ENCODE measurements around the gene PPP1R1C.

DNA sequence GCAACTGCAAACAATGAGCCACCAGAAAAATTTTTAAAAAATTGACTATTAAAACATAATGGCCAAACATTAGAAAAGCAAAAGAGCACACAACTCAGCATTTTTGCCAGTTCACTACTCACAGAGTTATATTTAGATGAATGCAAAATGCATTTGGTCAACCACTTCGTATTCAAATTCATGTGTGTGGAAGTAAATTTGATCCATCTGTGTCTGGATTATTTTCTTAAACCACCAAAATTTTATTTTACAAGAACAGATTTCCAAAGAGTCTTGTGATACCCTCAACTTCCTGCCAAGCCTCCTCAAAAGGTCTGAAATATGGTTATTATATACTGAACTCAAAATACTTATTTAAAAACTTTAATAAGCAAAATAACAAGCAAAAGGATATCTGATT, 57.4 kb downstream of the PPP1R1C start:
- TF ChIP-seq EP300 (conservative IDR thresholded peaks at IDR 0.05; ENCODE audit: poor library complexity, severe bottlenecking) = no peak
- TF ChIP-seq CTCF (IDR thresholded peaks at IDR 0.05; ENCODE audit: poor library complexity, severe bottlenecking) = no peak

All from neural cell (in vitro differentiated cells).